Psoas muscle (tissue), 8 donors: ENCODE results near the gene MEIS1. TPM values are rescaled to one million over a fixed set of nuclear protein-coding genes. Genes with fewer than 3 reads are reported as not detected.

Experiments used
- ATAC-seq, 4 donors: fragments of 200-7000 bp; cut with Tn5 transposase; one replicate each; pipeline ENCODE4 v1.9.1; 2020; ENCODE audit warnings: moderate library complexity in 3 of 4, mild to moderate bottlenecking in 2 of 4
- DNase-seq, 2 donors: peaks; one replicate each; pipeline ENCODE4 v3.0.0-alpha.2; 2020
- H3K27ac ChIP-seq: fragments of 200-600 bp; one replicate; pipeline ENCODE4 v1.8.0; 2022
- H3K27me3 ChIP-seq, 3 donors: fragments of 200-600 bp in 1 of 3; one replicate each; pipeline versions ENCODE4 v1.6.1 to v1.8.0; 2013 to 2022; ENCODE audit warnings: low read length in 2 of 3, mild to moderate bottlenecking in 2 of 3, moderate library complexity in 1 of 3; ENCODE audit not compliant: insufficient read depth in 3 of 3
- H3K36me3 ChIP-seq, 2 donors: fragments of 200-600 bp in 1 of 2; one replicate each; pipeline versions ENCODE4 v1.6.1 to v1.8.0; 2013 to 2022; ENCODE audit warnings: low read depth in 1 of 2, mild to moderate bottlenecking in 1 of 2, moderate library complexity in 1 of 2; ENCODE audit not compliant: insufficient read depth in 1 of 2
- H3K4me1 ChIP-seq: fragments of 200-600 bp; one replicate; pipeline ENCODE4 v1.8.0; 2022
- H3K4me3 ChIP-seq: fragments of 200-600 bp; one replicate; pipeline ENCODE4 v1.8.0; 2022; ENCODE audit warnings: mild to moderate bottlenecking
- H3K9me3 ChIP-seq: fragments of 200-600 bp; one replicate; pipeline ENCODE4 v1.8.0; 2022
- WGBS, 3 donors: extraction: QIAGEN DNeasy Blood & Tissue Kit; methylation state at CpG; one replicate each; pipeline versions ENCODE4 v1.1.6 to v1.1.7; 2013; 5-methylcytosine and 5-hydroxymethylcytosine counted together
- intact Hi-C, 2 donors: fragments of 100-400 bp; cut with DNase I; formaldehyde crosslinking; loops; one replicate each; pipeline versions ENCODE4 v1.11.0 to v1.14.2; 2022
- polyA plus RNA-seq, 3 donors: library from polyadenylated mRNA; stranded (reverse); fragments of 200-250 nt; gene quantifications; one replicate each; pipeline ENCODE4 v1.2.3, GENCODE V29; 2013
- total RNA-seq, 4 donors: library from RNA; stranded (reverse); fragmentation: NEBNext Ultra II Directional in 2 of 4; extraction: Animal tissue kit (Norgen Biotek cat#: 25700) in 2 of 4; gene quantifications; one replicate each; pipeline versions ENCODE4 v1.2.1 to v1.2.4, GENCODE V29; 2021 to 2023
- TF ChIP-seq, protein P1 (sequence below): fragments of 200-600 bp; IDR thresholded peaks from one replicate; pipeline ENCODE4 v1.8.0; 2022; ENCODE audit warnings: antibody characterized with exemption
- donor health status: healthy with polysubstance abuse.
- donor health status: DM: no; HTN: no; CAD: no; lungs with moderate emphysema.
- donor health status: Bipolar disorder and iron deficiency.
- donor health status: healthy.
- donor health status: DM: yes; HTN: yes; CAD: no.
- donor health status: DM: no; HTN: no; CAD: no.
- donor health status: DM: no; HTN: no; CAD: no.
- donor health status: DM: yes; HTN: yes; CAD: no.

Gene MEIS1
- total and polyA plus RNA-seq, 7 donors = 0.77 to 6.8 (median 2.1) TPM

DNA sequence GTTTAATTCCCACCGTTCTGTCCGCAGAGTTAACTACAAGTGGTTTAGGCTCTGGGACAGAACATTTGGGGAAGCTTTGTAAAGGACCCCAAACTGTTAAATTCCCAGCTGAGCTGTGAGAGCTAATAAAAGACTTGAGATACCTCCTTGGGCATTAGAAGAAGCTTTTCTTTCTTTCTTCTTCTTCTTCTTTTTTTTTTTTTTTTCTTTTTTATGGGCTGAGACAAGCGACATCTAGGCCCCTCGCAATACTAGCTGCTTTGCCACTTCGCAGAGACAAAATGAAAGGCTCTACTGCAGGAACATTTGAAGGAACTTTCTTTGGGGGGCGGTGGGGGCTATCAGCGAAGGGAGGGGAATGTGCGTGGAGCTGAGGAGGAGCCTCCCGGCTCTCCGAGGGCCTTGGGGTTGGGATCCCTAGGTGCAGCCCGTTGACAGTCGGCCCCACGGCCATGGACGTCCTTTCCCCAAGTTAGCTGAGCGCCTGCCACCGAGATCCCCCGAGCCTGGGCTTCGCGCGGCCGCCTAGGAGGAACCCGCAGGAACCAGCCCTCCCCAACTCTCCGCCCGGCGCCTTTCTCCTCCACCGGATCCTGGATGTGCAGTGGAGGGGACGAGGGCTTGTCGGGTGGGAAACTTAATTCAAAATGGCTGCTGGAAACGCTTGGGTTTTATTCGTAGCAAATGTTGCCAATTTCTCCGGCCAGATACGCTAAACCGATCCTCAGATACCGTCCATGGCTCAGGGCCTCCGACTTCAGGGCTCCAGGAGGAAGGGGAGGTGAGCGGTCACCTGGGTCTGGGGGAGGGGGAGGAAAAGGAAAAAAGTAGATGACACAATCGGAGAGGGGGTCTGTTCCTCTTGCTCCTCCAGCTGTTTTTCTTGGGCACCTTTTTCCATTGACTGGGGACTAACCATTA lies 4.2 kb downstream of the MEIS1 start:
- intact Hi-C loops = loop anchor here (5.0 to 10.0 kb wide), 4 partner anchors 68 to 956 kb away; partner anchors contain the start of gene ETAA1 (in 1 of the 2)
- ATAC-seq = peak in 2 of 4 donors; percentile 17 to 25

DNA sequence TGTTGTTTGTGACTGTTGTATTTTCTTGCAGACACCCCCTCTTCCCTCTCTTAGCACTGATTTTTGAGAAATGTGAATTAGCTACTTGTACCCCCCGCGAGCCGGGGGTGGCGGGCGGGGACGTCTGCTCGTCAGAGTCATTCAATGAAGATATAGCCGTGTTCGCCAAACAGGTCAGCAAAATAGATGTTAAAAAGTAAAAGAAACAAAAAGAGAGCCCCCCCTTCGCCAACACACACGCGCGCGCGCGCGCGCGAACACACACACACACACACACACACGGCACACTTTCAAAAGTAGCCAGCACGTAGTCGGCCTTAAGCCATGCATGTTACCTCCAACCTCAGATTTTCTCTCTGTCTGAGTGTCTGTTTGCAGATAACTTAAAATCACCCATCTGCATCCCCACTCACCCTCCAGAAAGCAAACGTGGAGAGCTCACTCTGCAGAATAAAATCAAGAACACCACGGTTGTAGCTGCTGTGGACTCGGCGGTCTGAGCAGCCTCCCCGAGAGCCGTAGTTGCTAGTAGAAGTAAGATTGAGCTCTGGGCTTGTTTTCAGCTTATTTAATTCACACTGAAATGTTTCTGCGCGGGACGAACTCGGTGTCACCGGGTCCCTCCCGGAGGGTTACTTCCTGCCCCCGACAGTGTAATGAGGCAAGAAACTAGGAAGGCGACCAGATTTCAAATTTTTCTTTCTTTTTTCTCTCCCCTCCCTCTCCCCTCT lies 5.1 kb downstream of the MEIS1 start:
- Histone ChIP-seq H3K4me3 (peak overlapping the region; percentile 70), H3K27ac (peak overlapping the region; percentile 92), H3K4me1 (no peaks in the 10 kb centered on the region), H3K27me3 (no peaks in the 10 kb centered on the region), H3K36me3 (peaks cover 0 to 24% of the 10 kb centered on the region in 2 donors), H3K9me3 (no peaks in the 10 kb centered on the region)
- WGBS, 3 donors = 10 to 12% (median 11%) methylated on average over 36 of the region's 36 CpGs
- intact Hi-C loops = loop anchor here (5.0 to 10.0 kb wide), 4 partner anchors 67 to 955 kb away; partner anchors contain the start of gene ETAA1 (in 1 of the 2)
- DNase-seq = peak in 1 of 2 donors; percentile 57
- TF ChIP-seq, protein P1, sequence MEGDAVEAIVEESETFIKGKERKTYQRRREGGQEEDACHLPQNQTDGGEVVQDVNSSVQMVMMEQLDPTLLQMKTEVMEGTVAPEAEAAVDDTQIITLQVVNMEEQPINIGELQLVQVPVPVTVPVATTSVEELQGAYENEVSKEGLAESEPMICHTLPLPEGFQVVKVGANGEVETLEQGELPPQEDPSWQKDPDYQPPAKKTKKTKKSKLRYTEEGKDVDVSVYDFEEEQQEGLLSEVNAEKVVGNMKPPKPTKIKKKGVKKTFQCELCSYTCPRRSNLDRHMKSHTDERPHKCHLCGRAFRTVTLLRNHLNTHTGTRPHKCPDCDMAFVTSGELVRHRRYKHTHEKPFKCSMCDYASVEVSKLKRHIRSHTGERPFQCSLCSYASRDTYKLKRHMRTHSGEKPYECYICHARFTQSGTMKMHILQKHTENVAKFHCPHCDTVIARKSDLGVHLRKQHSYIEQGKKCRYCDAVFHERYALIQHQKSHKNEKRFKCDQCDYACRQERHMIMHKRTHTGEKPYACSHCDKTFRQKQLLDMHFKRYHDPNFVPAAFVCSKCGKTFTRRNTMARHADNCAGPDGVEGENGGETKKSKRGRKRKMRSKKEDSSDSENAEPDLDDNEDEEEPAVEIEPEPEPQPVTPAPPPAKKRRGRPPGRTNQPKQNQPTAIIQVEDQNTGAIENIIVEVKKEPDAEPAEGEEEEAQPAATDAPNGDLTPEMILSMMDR = no peak
- peak in 3 of 4 donors; percentile 27 to 34 (median 34) for ATAC-seq

More for the DNA sequence above, 4.2 kb downstream of the MEIS1 start:
- 8 to 15% (median 9%) methylated on average over 37 of the region's 37 CpGs for WGBS, 3 donors
- peak in 1 of 2 donors; percentile 65 for DNase-seq
- no peaks in the 10 kb centered on the region for H3K9me3 ChIP-seq
- peaks cover 0 to 16% of the 10 kb centered on the region in 2 donors for H3K36me3 ChIP-seq
- H3K27me3 ChIP-seq = no peaks in the 10 kb centered on the region
- H3K4me1 ChIP-seq = no peaks in the 10 kb centered on the region
- H3K27ac ChIP-seq = peak overlapping the region; percentile 92
- TF ChIP-seq, protein P1 = no peak
- peak overlapping the region; percentile 70 for H3K4me3 ChIP-seq

DNA sequence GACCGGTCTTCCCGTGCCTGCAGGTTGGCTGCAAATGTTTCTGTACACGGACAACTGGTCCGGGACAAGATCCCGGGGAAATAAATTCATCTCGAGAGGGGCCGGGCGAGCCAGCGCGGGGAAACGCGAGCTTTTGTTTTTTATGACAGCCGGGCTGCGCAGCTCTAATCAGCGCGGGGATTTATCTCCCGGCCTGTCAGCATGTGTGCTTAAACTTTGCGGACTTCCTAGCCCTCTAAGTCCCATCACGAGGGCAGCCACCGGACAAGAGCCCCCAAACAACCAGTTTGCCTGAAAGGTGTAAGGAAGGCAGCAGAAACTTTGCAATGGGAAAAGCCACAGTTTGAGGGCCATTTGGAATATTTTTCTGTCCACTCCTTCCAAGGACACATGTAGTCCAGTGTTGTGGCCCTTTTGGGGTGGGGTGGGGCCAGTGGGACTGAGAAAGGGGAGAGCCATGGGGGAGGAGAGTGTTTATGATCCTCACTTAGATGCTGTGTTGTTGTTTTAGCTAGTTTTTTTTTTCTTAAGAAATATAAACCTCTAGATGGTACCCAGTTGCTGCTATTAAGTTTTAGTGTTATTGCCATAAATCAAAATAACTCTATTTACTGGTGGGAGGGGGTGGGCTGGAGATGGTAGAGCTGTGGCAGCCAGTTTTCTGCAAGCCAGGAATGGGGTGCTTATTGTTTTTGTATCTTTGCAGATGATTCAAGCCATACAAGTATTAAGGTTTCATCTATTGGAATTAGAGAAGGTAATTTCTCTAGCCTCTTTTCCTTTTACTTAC lies 6.0 kb downstream of the MEIS1 start:
- peak overlapping the region; percentile 70 for H3K4me3 ChIP-seq
- H3K27ac ChIP-seq = peak overlapping the region; percentile 92
- no peaks in the 10 kb centered on the region for H3K4me1 ChIP-seq
- intact Hi-C loops = no loop called here
- DNase-seq = peak in 1 of 2 donors; percentile 61
- 8% methylated on average over 20 of the region's 20 CpGs for WGBS, 3 donors
- H3K27me3 ChIP-seq = no peaks in the 10 kb centered on the region
- peak in 3 of 4 donors; percentile 31 to 36 (median 35) for ATAC-seq
- H3K36me3 ChIP-seq = peaks cover 0 to 29% of the 10 kb centered on the region in 2 donors
- TF ChIP-seq, protein P1 = no peak
- no peaks in the 10 kb centered on the region for H3K9me3 ChIP-seq

DNA sequence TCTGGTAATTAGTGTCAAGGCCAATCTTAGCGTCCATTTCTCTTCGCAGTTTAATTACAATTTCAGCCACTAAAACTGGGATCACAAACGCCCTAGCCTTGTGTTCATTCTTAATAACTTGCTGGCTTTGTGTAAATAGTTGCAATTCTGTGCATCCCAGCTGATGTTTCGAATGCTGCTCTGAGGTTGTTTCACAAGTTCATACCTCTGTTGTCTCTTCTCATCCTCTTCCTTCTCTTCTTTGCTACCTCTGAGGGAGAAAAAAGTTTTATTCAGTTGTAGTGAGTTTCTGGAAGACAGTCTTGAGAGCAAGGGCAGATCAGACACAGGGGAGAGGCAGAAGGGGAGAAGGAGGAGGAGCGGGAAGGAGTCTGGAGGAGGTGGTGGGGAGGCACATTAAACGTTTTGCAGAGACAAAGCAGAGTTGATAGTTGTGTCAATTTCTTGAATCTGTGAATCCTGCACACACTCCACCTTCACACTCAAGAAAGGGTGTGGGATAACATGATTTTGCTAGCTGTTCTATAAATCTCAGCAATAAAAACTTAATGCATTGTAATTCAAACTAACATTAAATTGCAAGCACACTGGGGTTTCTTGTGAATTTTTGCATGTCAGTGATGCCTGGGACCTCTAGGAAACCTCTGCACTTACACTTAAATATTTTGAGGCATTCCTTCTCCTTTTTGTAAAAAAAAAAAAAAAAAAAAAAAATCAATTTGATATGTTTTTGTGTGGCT lies 6.8 kb downstream of the MEIS1 start:
- Histone ChIP-seq H3K4me3 (no peak overlapping the region), H3K9me3 (no peaks in the 10 kb centered on the region), H3K27ac (no peak overlapping the region), H3K4me1 (no peaks in the 10 kb centered on the region), H3K36me3 (peaks cover 0 to 32% of the 10 kb centered on the region in 2 donors), H3K27me3 (no peaks in the 10 kb centered on the region)
- intact Hi-C loops = no loop called here
- WGBS, 3 donors = 71 to 86% (median 82%) methylated on average over 6 of the region's 6 CpGs
- DNase-seq (no peak), ATAC-seq (no peak)
- TF ChIP-seq, protein P1 = no peak
